GM12892 (cell line): Measurements from ENCODE around the gene IFNA8.

Source experiments
- POLR2A ChIP-seq: IDR thresholded peaks from 2 replicates; pipeline ENCODE4 v1.6.1; 2011; ENCODE audit warnings: low read depth, low read length, control low read depth
- POLR2AphosphoS5 ChIP-seq: IDR thresholded peaks from 2 replicates; pipeline ENCODE4 v1.6.1; 2011; ENCODE audit warnings: low read depth, low read length, control low read depth
- TAF1 ChIP-seq: IDR thresholded peaks from 2 replicates; pipeline ENCODE4 v1.6.1; 2011; ENCODE audit warnings: low read depth, mild to moderate bottlenecking, control low read depth, low read length, borderline replicate concordance

- no peak for TF ChIP-seq POLR2AphosphoS5
- TF ChIP-seq POLR2A: no peak
- TF ChIP-seq TAF1: no peak
These were observed 27.2 kb upstream of the IFNA8 start for GRCh38 chr9:21381448-21382339.
